Nephron (organoid): ENCODE data around the gene TTC14.

ENCODE experiments used
- H3K27ac Mint-ChIP-seq, 3 experiments: 2 replicates each; pipeline ENCODE4 v1.8.0; 2020; ENCODE audit warnings: mixed read lengths in 3 of 3, mild to moderate bottlenecking in 2 of 3, moderate library complexity in 1 of 3
- H3K27me3 Mint-ChIP-seq: 2 replicates; pipeline ENCODE4 v1.8.0; 2021; ENCODE audit warnings: low read depth, mild to moderate bottlenecking, moderate library complexity, mixed read lengths
- H3K36me3 Mint-ChIP-seq: 2 replicates; pipeline ENCODE4 v1.8.0; 2020; ENCODE audit warnings: low read depth, mixed read lengths
- H3K4me1 Mint-ChIP-seq: 2 replicates; pipeline ENCODE4 v1.8.0; 2020; ENCODE audit warnings: mixed read lengths
- H3K4me3 Mint-ChIP-seq, 3 experiments: 2 replicates each; pipeline ENCODE4 v1.8.0; 2020; ENCODE audit warnings: mild to moderate bottlenecking in 3 of 3, mixed read lengths in 3 of 3, moderate library complexity in 2 of 3
- H3K9me3 Mint-ChIP-seq: 2 replicates; pipeline ENCODE4 v1.8.0; 2020; ENCODE audit warnings: mixed read lengths
- TF ChIP-seq, protein P1 (sequence below), 3 experiments: fragments of 200-600 bp; sonication (generic); IDR thresholded peaks; one replicate each; pipeline ENCODE4 v1.5.0; 2021; ENCODE audit warnings: antibody characterized with exemption in 3 of 3; ENCODE audit not compliant: unreplicated experiment in 3 of 3

TTC14 gene

GRCh38 chr3:180619723-180620122 is 17.8 kb downstream of the TTC14 start:
- Mint-ChIP-seq H3K9me3 (peaks cover 3% of the 10 kb centered on the region), H3K36me3 (peaks cover 16% of the 10 kb centered on the region), H3K4me3 (no peak overlapping the region), H3K27ac (peak overlapping the region; percentile 35 to 91 (median 53)), H3K4me1 (peaks cover 4% of the 10 kb centered on the region), H3K27me3 (no peaks in the 10 kb centered on the region)
- TF ChIP-seq, protein P1, sequence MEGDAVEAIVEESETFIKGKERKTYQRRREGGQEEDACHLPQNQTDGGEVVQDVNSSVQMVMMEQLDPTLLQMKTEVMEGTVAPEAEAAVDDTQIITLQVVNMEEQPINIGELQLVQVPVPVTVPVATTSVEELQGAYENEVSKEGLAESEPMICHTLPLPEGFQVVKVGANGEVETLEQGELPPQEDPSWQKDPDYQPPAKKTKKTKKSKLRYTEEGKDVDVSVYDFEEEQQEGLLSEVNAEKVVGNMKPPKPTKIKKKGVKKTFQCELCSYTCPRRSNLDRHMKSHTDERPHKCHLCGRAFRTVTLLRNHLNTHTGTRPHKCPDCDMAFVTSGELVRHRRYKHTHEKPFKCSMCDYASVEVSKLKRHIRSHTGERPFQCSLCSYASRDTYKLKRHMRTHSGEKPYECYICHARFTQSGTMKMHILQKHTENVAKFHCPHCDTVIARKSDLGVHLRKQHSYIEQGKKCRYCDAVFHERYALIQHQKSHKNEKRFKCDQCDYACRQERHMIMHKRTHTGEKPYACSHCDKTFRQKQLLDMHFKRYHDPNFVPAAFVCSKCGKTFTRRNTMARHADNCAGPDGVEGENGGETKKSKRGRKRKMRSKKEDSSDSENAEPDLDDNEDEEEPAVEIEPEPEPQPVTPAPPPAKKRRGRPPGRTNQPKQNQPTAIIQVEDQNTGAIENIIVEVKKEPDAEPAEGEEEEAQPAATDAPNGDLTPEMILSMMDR (IDR thresholded peaks at IDR 0.05; ENCODE audit: unreplicated experiment in 3 of 3), result no peak

DNA sequence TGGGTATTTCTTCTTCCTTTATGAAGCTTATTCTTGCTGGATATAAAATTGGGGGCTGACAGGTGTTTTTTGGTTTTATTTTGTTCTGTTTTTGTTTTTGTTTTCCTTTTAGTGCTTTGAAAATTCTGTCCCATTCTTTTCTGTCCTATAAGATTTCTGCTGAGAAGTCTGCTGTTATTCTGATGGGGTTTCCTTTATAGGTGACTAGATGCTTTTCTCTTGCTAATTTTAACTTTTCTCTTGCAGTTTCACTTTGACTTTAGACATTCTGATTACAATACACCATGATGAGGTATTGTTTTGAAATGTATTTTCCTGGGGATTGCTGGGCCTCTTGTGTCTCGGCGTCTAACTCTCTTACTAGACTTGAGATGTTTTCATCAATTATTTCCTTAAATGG is 22.8 kb downstream of the TTC14 start:
- TF ChIP-seq, protein P1 (IDR thresholded peaks at IDR 0.05; ENCODE audit: unreplicated experiment in 3 of 3), result no peak
- no peak overlapping the region for H3K4me3 Mint-ChIP-seq
- H3K4me1 Mint-ChIP-seq, result peaks cover 4% of the 10 kb centered on the region
- no peaks in the 10 kb centered on the region for H3K27me3 Mint-ChIP-seq
- H3K36me3 Mint-ChIP-seq, result peaks cover 16% of the 10 kb centered on the region
- no peak overlapping the region for H3K27ac Mint-ChIP-seq
- peaks cover 3% of the 10 kb centered on the region for H3K9me3 Mint-ChIP-seq

DNA sequence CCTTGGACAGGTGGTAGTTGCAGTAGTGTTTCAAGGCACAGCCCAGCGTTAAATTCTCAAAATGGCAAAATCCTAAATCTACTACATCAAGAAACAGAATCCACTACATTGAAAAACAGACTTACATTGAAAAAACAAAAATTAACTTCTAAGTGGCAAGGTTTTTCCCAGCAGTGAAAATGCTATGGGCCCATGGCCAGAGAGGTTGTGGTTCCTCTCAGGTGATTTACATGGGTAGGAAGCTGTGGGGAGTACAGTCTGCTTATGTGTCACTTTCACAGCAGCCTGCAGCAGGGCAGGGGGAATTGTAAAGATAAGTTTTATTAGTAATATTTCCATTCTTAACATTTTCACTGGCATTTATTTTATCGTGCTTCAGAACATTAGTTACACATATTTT is 24.9 kb downstream of the TTC14 start:
- no peak overlapping the region for H3K27ac Mint-ChIP-seq
- H3K4me3 Mint-ChIP-seq, result no peak overlapping the region
- TF ChIP-seq, protein P1 (IDR thresholded peaks at IDR 0.05; ENCODE audit: unreplicated experiment in 3 of 3), result no peak
- H3K36me3 Mint-ChIP-seq, result peaks cover 16% of the 10 kb centered on the region
- H3K27me3 Mint-ChIP-seq, result no peaks in the 10 kb centered on the region
- no peaks in the 10 kb centered on the region for H3K4me1 Mint-ChIP-seq
- H3K9me3 Mint-ChIP-seq, result peaks cover 3% of the 10 kb centered on the region

GRCh38 chr3:180630371-180630770 is 28.4 kb downstream of the TTC14 start:
- Mint-ChIP-seq H3K27me3 (peaks cover 4% of the 10 kb centered on the region), H3K4me1 (no peaks in the 10 kb centered on the region), H3K27ac (no peak overlapping the region), H3K36me3 (peaks cover 3% of the 10 kb centered on the region), H3K9me3 (no peaks in the 10 kb centered on the region), H3K4me3 (no peak overlapping the region)
- TF ChIP-seq, protein P1 (IDR thresholded peaks at IDR 0.05; ENCODE audit: unreplicated experiment in 3 of 3), result no peak

DNA sequence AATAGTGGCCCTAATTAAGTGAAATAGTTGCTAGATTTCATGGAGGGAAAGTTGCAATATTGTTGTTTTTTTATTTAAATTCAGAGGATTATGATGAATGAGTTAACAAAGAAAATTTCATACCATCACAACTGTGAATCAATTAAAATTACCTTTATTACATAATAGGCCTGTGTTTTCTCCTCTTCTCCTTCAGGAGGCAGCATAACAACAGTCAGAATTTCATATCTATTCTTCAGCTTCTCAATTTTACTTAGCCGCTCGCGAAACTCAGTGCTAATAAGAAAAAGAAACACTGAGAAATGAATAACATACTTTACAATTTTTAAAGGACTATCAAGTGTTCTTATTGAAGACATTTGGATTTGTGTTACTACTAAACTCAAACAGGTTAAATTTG is 29.4 kb downstream of the TTC14 start:
- TF ChIP-seq, protein P1 (IDR thresholded peaks at IDR 0.05; ENCODE audit: unreplicated experiment in 3 of 3), result no peak
- no peaks in the 10 kb centered on the region for H3K9me3 Mint-ChIP-seq
- H3K4me3 Mint-ChIP-seq, result no peak overlapping the region
- H3K36me3 Mint-ChIP-seq, result no peaks in the 10 kb centered on the region
- H3K4me1 Mint-ChIP-seq, result no peaks in the 10 kb centered on the region
- H3K27ac Mint-ChIP-seq, result no peak overlapping the region
- peaks cover 4% of the 10 kb centered on the region for H3K27me3 Mint-ChIP-seq

- Mint-ChIP-seq H3K9me3 (no peaks in the 10 kb centered on the region), H3K4me3 (no peak overlapping the region), H3K27ac (peak overlapping the region; percentile 17 to 87 (median 23)), H3K36me3 (no peaks in the 10 kb centered on the region), H3K27me3 (peaks cover 4% of the 10 kb centered on the region), H3K4me1 (no peaks in the 10 kb centered on the region)
- TF ChIP-seq, protein P1 (IDR thresholded peaks at IDR 0.05; ENCODE audit: unreplicated experiment in 3 of 3), result peak in 2 of 3 experiments; percentile 26 to 32
Measured at GRCh38 chr3:180633722-180634121, 31.8 kb downstream of the TTC14 start.
